ENCODE data around the gene SIPA1L3. TPM values are rescaled to one million over a fixed set of nuclear protein-coding genes. Genes with fewer than 3 reads are reported as not detected.

The SIPA1L3 gene
- total RNA-seq, 1 donor from 2014 or later, result 29.6 TPM

DNA sequence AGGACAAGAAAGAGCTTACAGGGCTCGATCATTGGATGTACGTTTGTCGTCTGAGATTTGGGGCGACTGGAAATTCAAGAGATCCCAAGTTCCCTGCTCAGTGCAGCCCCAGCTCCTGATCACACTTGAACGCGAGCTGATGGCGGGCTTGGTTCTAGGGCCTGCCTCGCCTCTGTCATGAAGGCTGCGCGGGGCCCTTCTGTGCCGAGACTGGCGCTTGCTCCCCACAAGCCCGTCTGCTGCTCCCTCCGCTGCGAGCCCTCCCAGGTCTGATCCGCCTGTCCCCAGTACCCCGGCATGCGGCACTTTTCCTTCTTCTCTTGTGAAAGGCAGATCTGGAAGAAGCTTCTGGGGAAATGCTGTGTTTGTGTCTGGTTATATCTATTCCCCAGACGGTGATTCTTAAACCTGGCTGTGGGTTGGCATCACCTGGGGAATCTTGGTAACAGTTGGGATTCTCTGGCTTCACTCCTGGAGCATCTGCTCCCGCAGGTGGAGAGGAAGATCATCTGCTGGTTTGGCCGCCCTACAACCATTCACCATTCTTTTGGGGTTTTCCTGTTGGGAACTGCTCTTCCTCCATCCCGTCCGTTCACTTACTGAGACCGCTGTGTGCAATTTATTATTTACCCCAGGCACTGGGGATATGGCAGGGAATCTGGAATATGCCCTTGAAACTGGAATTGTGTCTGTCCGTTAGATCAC, 43.6 kb downstream of the SIPA1L3 start:
- Mint-ChIP-seq H3K4me3 (ENCODE audit: unreplicated experiment) (no peak overlapping the region), H3K27me3 (ENCODE audit: unreplicated experiment) (no peaks in the 10 kb centered on the region), H3K9me3 (ENCODE audit: unreplicated experiment) (no peaks in the 10 kb centered on the region), H3K36me3 (ENCODE audit: low read depth, unreplicated experiment) (no peaks in the 10 kb centered on the region), H3K27ac (ENCODE audit: unreplicated experiment) (no peak overlapping the region), H3K4me1 (ENCODE audit: unreplicated experiment) (peaks cover 10% of the 10 kb centered on the region)
- DNase-seq (ENCODE audit: low spot score), result no peak
- TF ChIP-seq CTCF (IDR thresholded peaks at IDR 0.05; ENCODE audit: unreplicated experiment), result no peak

- Mint-ChIP-seq H3K27me3 (ENCODE audit: unreplicated experiment) (no peaks in the 10 kb centered on the region), H3K36me3 (ENCODE audit: low read depth, unreplicated experiment) (no peaks in the 10 kb centered on the region), H3K4me3 (ENCODE audit: unreplicated experiment) (no peak overlapping the region), H3K4me1 (ENCODE audit: unreplicated experiment) (peaks cover 10% of the 10 kb centered on the region), H3K27ac (ENCODE audit: unreplicated experiment) (no peak overlapping the region), H3K9me3 (ENCODE audit: unreplicated experiment) (no peaks in the 10 kb centered on the region)
- no peak for DNase-seq (ENCODE audit: low spot score)
- TF ChIP-seq CTCF (IDR thresholded peaks at IDR 0.05; ENCODE audit: unreplicated experiment), result no peak
Measured at GRCh38 chr19:37951816-37952210, 44.8 kb downstream of the SIPA1L3 start.

DNA sequence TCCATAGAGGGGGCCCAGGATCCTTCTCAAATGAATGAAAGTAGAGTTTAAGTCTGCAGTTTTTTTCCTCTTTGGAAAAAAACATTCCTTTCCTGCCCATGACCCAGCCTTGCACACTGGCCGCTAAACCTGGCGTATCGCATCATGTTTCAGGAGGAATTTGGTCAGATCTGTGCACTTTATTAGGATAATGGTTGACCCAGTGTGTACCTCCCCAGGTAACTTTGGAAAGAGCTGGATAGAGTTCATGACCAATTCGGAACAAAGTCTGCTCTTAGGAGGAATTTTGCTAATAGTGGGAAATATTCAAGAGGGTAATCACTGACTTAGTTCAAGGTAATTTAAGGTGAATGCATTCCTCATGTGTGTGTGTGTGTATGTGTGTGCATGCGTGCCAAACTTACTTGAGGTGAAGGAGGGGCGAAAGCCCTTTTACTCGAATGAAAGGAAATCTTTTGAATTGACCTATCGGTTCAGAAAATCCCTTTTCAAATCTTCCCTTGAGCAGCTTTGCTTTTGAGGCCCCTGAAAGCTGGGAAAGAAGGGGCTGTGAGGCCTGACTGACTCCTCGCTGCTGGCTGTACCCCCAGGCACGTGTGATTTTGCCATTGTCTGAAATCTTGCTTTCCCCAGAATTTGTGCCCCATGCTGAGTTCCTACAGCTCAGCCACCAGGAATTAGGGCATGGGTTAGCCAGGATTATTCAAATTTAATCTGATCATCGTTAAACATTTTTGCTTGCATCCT, 46.3 kb downstream of the SIPA1L3 start:
- Mint-ChIP-seq H3K4me1 (ENCODE audit: unreplicated experiment) (peaks cover 10% of the 10 kb centered on the region), H3K36me3 (ENCODE audit: low read depth, unreplicated experiment) (no peaks in the 10 kb centered on the region), H3K27ac (ENCODE audit: unreplicated experiment) (no peak overlapping the region), H3K4me3 (ENCODE audit: unreplicated experiment) (no peak overlapping the region), H3K9me3 (ENCODE audit: unreplicated experiment) (no peaks in the 10 kb centered on the region), H3K27me3 (ENCODE audit: unreplicated experiment) (no peaks in the 10 kb centered on the region)
- DNase-seq (ENCODE audit: low spot score), result no peak
- TF ChIP-seq CTCF (IDR thresholded peaks at IDR 0.05; ENCODE audit: unreplicated experiment), result no peak

DNA sequence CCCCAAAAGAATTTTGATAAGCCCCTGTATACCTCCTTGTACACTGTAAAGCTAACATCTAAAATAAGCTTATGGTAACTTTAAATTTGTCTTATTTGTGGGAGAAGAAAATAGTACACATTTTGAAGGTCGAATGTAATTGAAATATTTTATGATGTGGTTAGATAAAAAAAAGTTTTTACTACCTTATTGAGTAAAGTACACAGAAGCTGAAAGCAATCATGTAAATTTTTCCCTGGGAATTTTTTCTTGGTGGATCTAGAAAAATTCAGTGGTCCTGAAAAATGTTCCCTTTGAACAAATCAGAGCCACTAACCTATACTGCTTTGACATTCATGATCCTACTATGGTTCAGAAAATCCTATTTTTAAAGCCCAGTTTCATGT, 46.9 kb downstream of the SIPA1L3 start:
- TF ChIP-seq CTCF (IDR thresholded peaks at IDR 0.05; ENCODE audit: unreplicated experiment), result no peak
- H3K36me3 Mint-ChIP-seq (ENCODE audit: low read depth, unreplicated experiment), result no peaks in the 10 kb centered on the region
- H3K27ac Mint-ChIP-seq (ENCODE audit: unreplicated experiment), result no peak overlapping the region
- no peak for DNase-seq (ENCODE audit: low spot score)
- peaks cover 10% of the 10 kb centered on the region for H3K4me1 Mint-ChIP-seq (ENCODE audit: unreplicated experiment)
- H3K4me3 Mint-ChIP-seq (ENCODE audit: unreplicated experiment), result no peak overlapping the region
- no peaks in the 10 kb centered on the region for H3K27me3 Mint-ChIP-seq (ENCODE audit: unreplicated experiment)
- no peaks in the 10 kb centered on the region for H3K9me3 Mint-ChIP-seq (ENCODE audit: unreplicated experiment)

- no peak overlapping the region for H3K27ac Mint-ChIP-seq (ENCODE audit: unreplicated experiment)
- no peaks in the 10 kb centered on the region for H3K36me3 Mint-ChIP-seq (ENCODE audit: low read depth, unreplicated experiment)
- H3K4me3 Mint-ChIP-seq (ENCODE audit: unreplicated experiment), result no peak overlapping the region
- TF ChIP-seq CTCF (IDR thresholded peaks at IDR 0.05; ENCODE audit: unreplicated experiment), result no peak
- no peaks in the 10 kb centered on the region for H3K27me3 Mint-ChIP-seq (ENCODE audit: unreplicated experiment)
- no peak for DNase-seq (ENCODE audit: low spot score)
- H3K4me1 Mint-ChIP-seq (ENCODE audit: unreplicated experiment), result peaks cover 10% of the 10 kb centered on the region
- H3K9me3 Mint-ChIP-seq (ENCODE audit: unreplicated experiment), result no peaks in the 10 kb centered on the region
Measured at GRCh38 chr19:37954421-37954874, 47.4 kb downstream of the SIPA1L3 start.

Data from endothelial cell (in vitro differentiated cells).